MM.1S (cell line): ENCODE results near the gene ALPG.
"Not testable (repeated sequence)": the region's sequence is repeated elsewhere in the genome, so short reads cannot be mapped to it uniquely, and the experiment has no call there.

Experiments
- DNase-seq: peaks from one replicate; pipeline ENCODE4 v3.0.0-alpha.2; 2015
- H2AFZ ChIP-seq: fragments of 300-600 bp; sonication (generic); 2 replicates; pipeline ENCODE4 v1.6.0; 2016; ENCODE audit warnings: antibody characterized with exemption, low read length
- H3F3A ChIP-seq: fragments of 300-600 bp; sonication (generic); 2 replicates; pipeline ENCODE4 v1.6.1; 2016; ENCODE audit warnings: mild to moderate bottlenecking, antibody characterized with exemption, low read length, moderate library complexity, mixed read lengths; ENCODE audit not compliant: insufficient read depth
- H3K27ac ChIP-seq: fragments of 300-600 bp; sonication (generic); 2 replicates; pipeline ENCODE4 v1.5.1; 2016; ENCODE audit warnings: mild to moderate bottlenecking, low read length
- H3K27me3 ChIP-seq: fragments of 300-600 bp; sonication (generic); replicated peaks from 2 replicates; pipeline ENCODE4 v1.6.0; 2016; ENCODE audit warnings: low read length; ENCODE audit not compliant: insufficient read depth
- H3K36me3 ChIP-seq: fragments of 300-600 bp; sonication (generic); replicated peaks from 2 replicates; pipeline ENCODE4 v1.6.1; 2016; ENCODE audit warnings: mild to moderate bottlenecking, low read length, mixed read lengths; ENCODE audit not compliant: insufficient read depth
- H3K4me1 ChIP-seq: fragments of 300-600 bp; sonication (generic); 2 replicates; pipeline ENCODE4 v1.6.1; 2016; ENCODE audit warnings: low read length, mixed read lengths
- H3K4me2 ChIP-seq: fragments of 300-600 bp; sonication (generic); 2 replicates; pipeline ENCODE4 v1.6.0; 2016; ENCODE audit warnings: low read depth, low read length
- H3K4me3 ChIP-seq: fragments of 300-600 bp; sonication (generic); 2 replicates; pipeline ENCODE4 v1.5.1; 2016; ENCODE audit warnings: low read length, mixed read lengths
- H3K79me2 ChIP-seq: fragments of 300-600 bp; sonication (generic); 2 replicates; pipeline ENCODE4 v1.6.1; 2016; ENCODE audit warnings: mixed run types, low read length, mixed read lengths
- H3K9ac ChIP-seq: fragments of 300-600 bp; sonication (generic); 2 replicates; pipeline ENCODE4 v1.6.1; 2016; ENCODE audit warnings: low read length, mixed read lengths
- H3K9me2 ChIP-seq: fragments of 300-600 bp; sonication (generic); replicated peaks from 2 replicates; pipeline ENCODE4 v1.6.1; 2016; ENCODE audit warnings: mild to moderate bottlenecking, low read length, mixed read lengths; ENCODE audit not compliant: insufficient read depth
- H3K9me3 ChIP-seq: fragments of 300-600 bp; sonication (generic); replicated peaks from 2 replicates; pipeline ENCODE4 v1.6.1; 2016; ENCODE audit warnings: mild to moderate bottlenecking, low read length, mixed read lengths; ENCODE audit not compliant: insufficient read depth
- H4K20me1 ChIP-seq: fragments of 300-600 bp; sonication (generic); 2 replicates; pipeline ENCODE4 v1.6.1; 2016; ENCODE audit warnings: mild to moderate bottlenecking, low read length, moderate library complexity, mixed read lengths; ENCODE audit not compliant: insufficient read depth
- EZH2 ChIP-seq: fragments of 300-600 bp; sonication (generic); optimal IDR thresholded peaks from 2 replicates; pipeline ENCODE3; 2017; ENCODE audit warnings: low read depth, mild to moderate bottlenecking, antibody characterized with exemption, low read length, mixed read lengths
- EZH2phosphoT487 ChIP-seq: fragments of 300-600 bp; sonication (generic); IDR thresholded peaks from 2 replicates; pipeline ENCODE4 v1.6.1; 2018; ENCODE audit warnings: antibody characterized with exemption, low read length
- TF ChIP-seq, protein P1 (sequence below): fragments of 300-600 bp; sonication (generic); IDR thresholded peaks from 2 replicates; pipeline ENCODE4 v1.5.1; 2016; ENCODE audit warnings: antibody characterized with exemption, low read length, mixed read lengths

ALPG gene

DNA sequence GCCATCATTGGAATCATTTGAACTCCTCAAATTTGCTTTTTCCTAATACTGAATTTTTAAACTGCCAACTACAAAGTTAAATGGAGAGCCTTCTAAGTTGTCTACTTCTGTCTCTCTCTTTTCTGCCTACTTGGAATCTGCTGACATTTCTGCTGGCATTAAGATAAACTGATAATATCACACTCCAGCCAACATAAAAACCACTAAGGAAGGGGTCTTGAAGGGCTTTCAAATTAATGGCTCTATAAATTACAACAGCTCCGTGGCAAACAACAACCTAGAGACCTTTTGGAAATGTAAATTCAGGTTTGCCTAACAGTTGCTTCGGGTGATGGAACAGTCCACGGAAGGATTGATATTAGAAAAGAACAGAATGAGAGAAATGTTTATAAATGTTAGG is 16.0 kb upstream of the ALPG start:
- TF ChIP-seq EZH2phosphoT487 (no peak), EZH2 (no peak)
- TF ChIP-seq, protein P1, sequence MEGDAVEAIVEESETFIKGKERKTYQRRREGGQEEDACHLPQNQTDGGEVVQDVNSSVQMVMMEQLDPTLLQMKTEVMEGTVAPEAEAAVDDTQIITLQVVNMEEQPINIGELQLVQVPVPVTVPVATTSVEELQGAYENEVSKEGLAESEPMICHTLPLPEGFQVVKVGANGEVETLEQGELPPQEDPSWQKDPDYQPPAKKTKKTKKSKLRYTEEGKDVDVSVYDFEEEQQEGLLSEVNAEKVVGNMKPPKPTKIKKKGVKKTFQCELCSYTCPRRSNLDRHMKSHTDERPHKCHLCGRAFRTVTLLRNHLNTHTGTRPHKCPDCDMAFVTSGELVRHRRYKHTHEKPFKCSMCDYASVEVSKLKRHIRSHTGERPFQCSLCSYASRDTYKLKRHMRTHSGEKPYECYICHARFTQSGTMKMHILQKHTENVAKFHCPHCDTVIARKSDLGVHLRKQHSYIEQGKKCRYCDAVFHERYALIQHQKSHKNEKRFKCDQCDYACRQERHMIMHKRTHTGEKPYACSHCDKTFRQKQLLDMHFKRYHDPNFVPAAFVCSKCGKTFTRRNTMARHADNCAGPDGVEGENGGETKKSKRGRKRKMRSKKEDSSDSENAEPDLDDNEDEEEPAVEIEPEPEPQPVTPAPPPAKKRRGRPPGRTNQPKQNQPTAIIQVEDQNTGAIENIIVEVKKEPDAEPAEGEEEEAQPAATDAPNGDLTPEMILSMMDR = no peak
- H3K4me2 ChIP-seq = no peak overlapping the region
- no peaks in the 10 kb centered on the region for H4K20me1 ChIP-seq
- no peaks in the 10 kb centered on the region for H3K79me2 ChIP-seq
- H3K27me3 ChIP-seq = peaks cover 11% of the 10 kb centered on the region
- H3K27ac ChIP-seq = no peak overlapping the region
- H3K9me2 ChIP-seq = no peaks in the 10 kb centered on the region
- DNase-seq = no peak
- no peak overlapping the region for H3K4me3 ChIP-seq
- no peaks in the 10 kb centered on the region for H3K9me3 ChIP-seq
- no peak overlapping the region for H2AFZ ChIP-seq
- no peaks in the 10 kb centered on the region for H3F3A ChIP-seq
- no peaks in the 10 kb centered on the region for H3K4me1 ChIP-seq
- H3K36me3 ChIP-seq = no peaks in the 10 kb centered on the region
- no peak overlapping the region for H3K9ac ChIP-seq

DNA sequence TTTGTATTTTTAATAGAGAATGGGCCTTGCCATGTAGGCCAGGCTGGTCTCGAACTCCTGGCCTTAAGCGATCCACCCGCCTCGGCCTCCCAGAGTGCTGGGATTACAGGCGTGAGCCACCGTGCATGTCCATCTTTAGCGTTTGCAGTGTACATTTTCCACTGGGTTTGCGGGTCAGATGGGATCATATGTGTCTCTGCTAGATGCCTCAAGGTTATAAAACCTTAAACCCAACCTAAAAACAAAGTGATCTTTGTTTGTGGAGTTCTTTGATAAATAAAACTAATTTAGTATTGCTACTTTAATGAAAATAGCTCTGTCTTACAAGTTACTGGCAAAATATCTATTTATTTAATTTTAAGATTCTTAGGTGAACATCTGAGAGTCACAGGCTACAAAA is 13.1 kb upstream of the ALPG start:
- H3K4me3 ChIP-seq = no peak overlapping the region
- no peaks in the 10 kb centered on the region for H3K9me2 ChIP-seq
- no peak overlapping the region for H3K4me2 ChIP-seq
- no peak overlapping the region for H2AFZ ChIP-seq
- TF ChIP-seq, protein P1 = no peak
- no peak for TF ChIP-seq EZH2phosphoT487
- no peak for TF ChIP-seq EZH2
- no peak overlapping the region for H3K9ac ChIP-seq
- no peaks in the 10 kb centered on the region for H3K4me1 ChIP-seq
- H3K27me3 ChIP-seq = no peaks in the 10 kb centered on the region
- no peak for DNase-seq
- H4K20me1 ChIP-seq = no peaks in the 10 kb centered on the region
- no peaks in the 10 kb centered on the region for H3K79me2 ChIP-seq
- no peaks in the 10 kb centered on the region for H3K36me3 ChIP-seq
- H3K9me3 ChIP-seq = no peaks in the 10 kb centered on the region
- H3K27ac ChIP-seq = no peak overlapping the region
- H3F3A ChIP-seq = no peaks in the 10 kb centered on the region

DNA sequence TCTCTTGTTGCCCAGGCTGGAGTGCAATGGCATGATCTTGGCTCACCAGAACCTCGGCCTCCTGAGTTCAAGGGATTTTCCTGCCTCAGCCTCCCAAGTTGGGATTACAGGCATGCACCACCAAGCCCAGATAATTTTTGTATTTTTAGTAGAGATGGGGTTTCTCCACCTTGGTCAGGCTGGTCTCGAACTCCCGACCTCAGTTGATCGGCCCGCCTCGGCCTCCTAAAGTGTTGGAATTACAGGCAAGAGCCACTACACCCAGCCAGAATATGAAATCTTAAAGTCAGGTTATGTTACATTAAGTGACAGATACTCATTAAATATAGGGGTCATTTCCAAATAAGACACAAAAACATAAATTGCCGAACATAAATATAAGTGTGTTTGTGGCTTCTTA is 12.2 kb upstream of the ALPG start:
- not testable (repeated sequence) for H3F3A ChIP-seq, H3K9ac ChIP-seq, H3K4me2 ChIP-seq, H3K9me3 ChIP-seq, H3K9me2 ChIP-seq, H3K27ac ChIP-seq, H3K27me3 ChIP-seq, DNase-seq, H3K4me1 ChIP-seq, H4K20me1 ChIP-seq, H3K79me2 ChIP-seq, H3K36me3 ChIP-seq, H3K4me3 ChIP-seq, H2AFZ ChIP-seq

DNA sequence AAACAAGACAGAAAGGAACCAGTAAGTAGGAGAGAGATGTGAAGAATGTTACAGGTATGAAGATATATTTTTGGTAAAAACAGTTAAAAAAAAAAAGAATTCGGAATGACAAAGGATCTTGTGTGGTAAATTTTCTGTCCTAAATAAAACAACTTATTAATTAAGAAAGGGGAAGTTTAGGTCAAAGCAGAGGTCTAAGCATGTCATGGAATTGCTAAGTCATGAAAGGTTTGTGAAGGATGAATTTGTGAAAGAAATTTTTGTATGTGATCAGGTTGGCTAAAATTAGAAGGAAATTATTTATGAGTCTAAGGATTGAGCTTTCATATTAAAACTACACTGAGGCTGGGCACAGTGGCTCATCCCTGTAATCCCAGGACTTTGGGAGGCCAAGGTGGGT is 11.1 kb upstream of the ALPG start:
- Histone ChIP-seq H3K9me2 (no peaks in the 10 kb centered on the region), H3K4me1 (0 out of 2 replicates have a peak, but pooled peaks cover 5% of the 10 kb centered on the region), H3K9ac (no peak overlapping the region), H3K4me2 (no peak overlapping the region), H3K27me3 (no peaks in the 10 kb centered on the region), H2AFZ (no peak overlapping the region), H3K79me2 (no peaks in the 10 kb centered on the region), H3K9me3 (no peaks in the 10 kb centered on the region), H3K4me3 (no peak overlapping the region), H3K36me3 (no peaks in the 10 kb centered on the region), H3K27ac (no peak overlapping the region), H4K20me1 (no peaks in the 10 kb centered on the region), H3F3A (no peaks in the 10 kb centered on the region)
- TF ChIP-seq EZH2phosphoT487 = no peak
- no peak for TF ChIP-seq EZH2
- TF ChIP-seq, protein P1 = no peak
- DNase-seq = no peak
